Omental fat pad (tissue), 4 donors: ENCODE measurements around the gene NOP56. TPM values are rescaled to one million over a fixed set of nuclear protein-coding genes. Genes with fewer than 3 reads are reported as not detected.

Source experiments
- ATAC-seq: fragments of 150-250 bp; one replicate; pipeline ENCODE4 v1.9.1; 2016; ENCODE audit warnings: mild to moderate bottlenecking, moderate library complexity; ENCODE audit not compliant: low FRiP score
- DNase-seq: peaks from one replicate; pipeline ENCODE4 v3.0.0-alpha.2; 2019; ENCODE audit warnings: low spot score
- CTCF ChIP-seq, 3 donors: fragments of 450-650 bp; IDR thresholded peaks; one replicate each; pipeline ENCODE4 v1.5.1; 2016 to 2017; ENCODE audit warnings: antibody characterized with exemption in 3 of 3, mild to moderate bottlenecking in 3 of 3, moderate library complexity in 2 of 3
- total RNA-seq, 4 donors: library from RNA; depleted of rRNA; stranded (reverse); fragments of >200 nt; gene quantifications; one replicate each; pipeline ENCODE4 v1.1.0, GENCODE V29; 2016

The NOP56 gene
- 100 to 1,000 TPM in 2 of 4 donors, 10 to 100 TPM in 2; 77.3 to 463 (median 96.6) TPM for total RNA-seq

DNA sequence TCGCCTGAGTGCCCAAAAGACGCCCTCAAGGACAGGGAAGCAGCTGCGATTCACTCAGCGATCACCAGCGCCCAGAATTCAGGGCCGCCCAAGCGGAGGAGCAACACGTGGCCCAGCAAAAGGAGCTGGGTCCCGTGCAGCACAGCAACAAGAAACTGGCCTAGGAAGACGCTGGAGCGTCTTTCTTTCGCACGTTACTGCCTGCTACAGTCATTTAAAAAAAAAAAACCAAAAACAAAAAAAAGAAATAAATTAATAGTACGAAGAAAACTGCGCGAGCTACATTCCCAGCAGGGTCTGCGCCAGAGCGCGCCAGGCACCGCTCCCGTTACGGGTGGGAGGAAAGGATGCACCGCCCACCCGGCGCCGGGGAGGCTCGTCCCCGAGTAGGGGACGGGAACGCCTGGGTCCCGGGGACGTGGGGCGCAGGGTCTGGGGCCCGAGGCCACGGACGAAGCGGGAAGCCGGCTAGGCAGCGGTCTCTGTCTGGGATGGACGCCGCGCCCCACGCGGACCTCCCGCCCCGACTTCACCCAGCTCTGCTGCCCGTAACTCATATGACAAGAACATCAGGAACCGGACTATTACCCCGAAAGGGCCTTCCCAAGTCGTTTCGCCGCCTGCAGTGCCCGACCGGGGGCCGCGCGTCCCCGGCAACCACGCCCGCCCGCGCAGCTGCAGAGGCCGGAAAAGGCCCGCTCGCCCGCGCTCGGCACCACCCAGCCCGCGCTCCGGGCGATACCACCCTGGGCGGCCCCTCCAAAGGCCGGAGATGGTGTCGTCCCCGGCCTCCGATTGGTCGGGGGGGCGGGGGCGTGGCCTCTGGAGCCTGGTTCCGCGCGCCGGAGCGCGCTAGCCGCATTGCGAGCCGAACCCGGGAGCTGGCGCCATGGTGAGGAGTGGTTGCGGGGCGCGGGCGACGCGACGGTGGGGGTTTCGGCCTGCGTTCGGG, at the start of gene NOP56:
NOP56 (plus strand) TSS at position 861 of the 952 bp plus-strand sequence; CDS start at position 890, 29 bp downstream.
- DNase-seq = peak; percentile 74
- TF ChIP-seq CTCF (IDR thresholded peaks at IDR 0.05) = no peak
- peak; percentile 98 for ATAC-seq

GRCh38 chr20:2602746-2603145, 49.7 kb upstream of the NOP56 start:
- DNase-seq (no peak), ATAC-seq (no peak)
- no peak for TF ChIP-seq CTCF (IDR thresholded peaks at IDR 0.05)

DNA sequence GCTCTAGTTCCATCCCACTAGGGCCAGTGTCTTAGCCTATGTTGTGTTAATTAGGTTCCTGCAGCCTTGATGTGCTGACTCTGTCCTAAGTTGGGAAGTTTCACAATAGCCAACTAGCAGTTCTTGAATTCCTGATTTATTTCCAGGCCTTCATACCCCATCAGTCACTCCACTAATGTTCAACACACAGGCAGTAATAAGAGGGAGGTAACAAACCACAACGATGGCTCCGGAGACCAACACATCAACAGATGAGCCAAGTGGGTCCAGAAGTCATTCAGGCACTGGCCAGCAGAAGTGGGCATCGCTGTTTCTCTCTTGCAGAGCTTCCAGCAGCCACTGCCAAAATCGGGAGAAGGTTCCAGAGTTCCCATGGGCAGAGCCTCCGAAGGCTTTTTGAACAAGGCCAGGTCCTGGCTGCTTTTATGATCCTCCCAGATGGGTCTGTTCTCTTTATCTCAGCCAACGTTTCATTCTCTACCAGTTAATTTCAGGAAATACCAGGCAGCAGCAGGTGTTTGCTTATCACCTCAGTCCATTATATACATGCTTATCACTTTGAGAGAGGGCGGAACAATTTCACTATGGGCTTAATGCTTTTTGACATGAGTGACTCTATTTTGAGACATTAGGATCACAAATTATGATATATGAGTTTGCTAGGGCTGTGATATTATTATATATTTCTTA, 48.5 kb upstream of the NOP56 start:
- no peak for TF ChIP-seq CTCF (IDR thresholded peaks at IDR 0.05)
- ATAC-seq (no peak), DNase-seq (no peak)

GRCh38 chr20:2604506-2604835, 48.0 kb upstream of the NOP56 start:
- no peak for TF ChIP-seq CTCF (IDR thresholded peaks at IDR 0.05)
- ATAC-seq = no peak
- DNase-seq = no peak

GRCh38 chr20:2606507-2607006, 45.9 kb upstream of the NOP56 start:
- no peak for ATAC-seq
- DNase-seq = no peak
- no peak for TF ChIP-seq CTCF (IDR thresholded peaks at IDR 0.05)

GRCh38 chr20:2610326-2610725, 42.1 kb upstream of the NOP56 start:
- TF ChIP-seq CTCF (IDR thresholded peaks at IDR 0.05) = no peak
- ATAC-seq (no peak), DNase-seq (no peak)
